ENCODE data around the gene ARID1B.

- TF ChIP-seq CTCF (IDR thresholded peaks at IDR 0.05; ENCODE audit: poor library complexity) (no peak), EZH2 (IDR thresholded peaks at IDR 0.05; ENCODE audit: borderline replicate concordance) (no peak)
These were observed 82.5 kb downstream of the ARID1B start for GRCh38 chr6:156859686-156860085.
